Smooth muscle cell (in vitro differentiated cells): ENCODE results near the gene GLI1. TPM values are rescaled to one million over a fixed set of nuclear protein-coding genes. Genes with fewer than 3 reads are reported as not detected.

Experiments used
- DNase-seq: peaks from one replicate; lab custom pipeline; 2025; ENCODE audit not compliant: unreplicated experiment; lab: John Stamatoyannopoulos, UW
- H2AFZ ChIP-seq: fragments of 200-600 bp; sonication (generic); 2 replicates; pipeline ENCODE4 v1.6.0; 2016; ENCODE audit warnings: antibody characterized with exemption, low read depth, mild to moderate bottlenecking
- H3F3A ChIP-seq: fragments of 200-600 bp; sonication (generic); 2 replicates; pipeline ENCODE4 v1.6.0; 2017; ENCODE audit warnings: antibody characterized with exemption, low read depth
- H3K27ac ChIP-seq: fragments of 200-600 bp; sonication (generic); 2 replicates; pipeline ENCODE4 v1.5.1; 2016; ENCODE audit warnings: low read depth, mild to moderate bottlenecking
- H3K27me3 ChIP-seq: fragments of 200-600 bp; sonication (generic); 2 replicates; pipeline ENCODE4 v1.6.1; 2016; ENCODE audit warnings: low read depth, mild to moderate bottlenecking
- H3K36me3 ChIP-seq: fragments of 200-600 bp; sonication (generic); 2 replicates; pipeline ENCODE4 v1.5.1; 2016; ENCODE audit warnings: low read depth
- H3K4me1 ChIP-seq: fragments of 200-600 bp; sonication (generic); 2 replicates; pipeline ENCODE4 v1.5.1; 2016; ENCODE audit warnings: low read depth
- H3K4me2 ChIP-seq: fragments of 200-600 bp; sonication (generic); 2 replicates; pipeline ENCODE4 v1.6.0; 2016; ENCODE audit warnings: mild to moderate bottlenecking
- H3K4me3 ChIP-seq: fragments of 200-600 bp; sonication (generic); 2 replicates; pipeline ENCODE4 v1.5.1; 2016; ENCODE audit warnings: mild to moderate bottlenecking
- H3K79me2 ChIP-seq: fragments of 200-600 bp; sonication (generic); 2 replicates; pipeline ENCODE4 v1.6.0; 2016; ENCODE audit warnings: low read depth, mild to moderate bottlenecking
- H3K9ac ChIP-seq: fragments of 200-600 bp; sonication (generic); 2 replicates; pipeline ENCODE4 v1.6.0; 2016; ENCODE audit warnings: low read depth
- H3K9me3 ChIP-seq: fragments of 200-600 bp; sonication (generic); replicated peaks from 2 replicates; pipeline ENCODE4 v1.5.1; 2016; ENCODE audit warnings: low read depth
- H4K20me1 ChIP-seq: fragments of 200-600 bp; sonication (generic); 2 replicates; pipeline ENCODE4 v1.6.0; 2016; ENCODE audit warnings: low read depth
- CTCF ChIP-seq: fragments of 200-600 bp; sonication (generic); IDR thresholded peaks from 2 replicates; pipeline ENCODE4 v1.5.1; 2017; ENCODE audit warnings: borderline replicate concordance, mild to moderate bottlenecking, antibody characterized with exemption; ENCODE audit not compliant: insufficient read depth, poor library complexity, severe bottlenecking
- WGBS: methylation state at CpG from one replicate; pipeline ENCODE4 v1.1.7; 2016; ENCODE audit warnings: low lambda C conversion rate; 5-methylcytosine and 5-hydroxymethylcytosine counted together
- polyA plus RNA-seq: library from polyadenylated mRNA; unstranded; fragments of >200 nt; fragmentation: Nextera tagmentation; extraction: Ambion mirVana; gene quantifications from 2 replicates; pipeline ENCODE4 v1.2.1, GENCODE V29; 2016
- total RNA-seq: library from RNA; depleted of rRNA; stranded (reverse); fragments of >200 nt; gene quantifications from 2 replicates; pipeline ENCODE4 v1.2.3, GENCODE V29; 2014

GLI1 gene
- total and polyA plus RNA-seq, 2 experiments from 2014 or later: 0.50 to 1.4 TPM

GRCh38 chr12:57456145-57456700 is 3.4 kb upstream of the GLI1 start:
- H3K4me1 ChIP-seq: peaks cover 23% of the 10 kb centered on the region
- H3K27ac ChIP-seq: no peak overlapping the region
- H3K4me2 ChIP-seq: peak overlapping the region; percentile 38
- peaks cover 10% of the 10 kb centered on the region for H3F3A ChIP-seq
- peaks cover 10% of the 10 kb centered on the region for H3K79me2 ChIP-seq
- H3K9me3 ChIP-seq: no peaks in the 10 kb centered on the region
- TF ChIP-seq CTCF: peak; percentile 57
- 44% methylated on average over 15 of the region's 15 CpGs for WGBS
- no peaks in the 10 kb centered on the region for H3K27me3 ChIP-seq
- no peak for DNase-seq
- H4K20me1 ChIP-seq: no peaks in the 10 kb centered on the region
- no peak overlapping the region for H3K4me3 ChIP-seq
- H3K36me3 ChIP-seq: no peaks in the 10 kb centered on the region
- peak overlapping the region; percentile 0 for H2AFZ ChIP-seq
- H3K9ac ChIP-seq: no peak overlapping the region

DNA sequence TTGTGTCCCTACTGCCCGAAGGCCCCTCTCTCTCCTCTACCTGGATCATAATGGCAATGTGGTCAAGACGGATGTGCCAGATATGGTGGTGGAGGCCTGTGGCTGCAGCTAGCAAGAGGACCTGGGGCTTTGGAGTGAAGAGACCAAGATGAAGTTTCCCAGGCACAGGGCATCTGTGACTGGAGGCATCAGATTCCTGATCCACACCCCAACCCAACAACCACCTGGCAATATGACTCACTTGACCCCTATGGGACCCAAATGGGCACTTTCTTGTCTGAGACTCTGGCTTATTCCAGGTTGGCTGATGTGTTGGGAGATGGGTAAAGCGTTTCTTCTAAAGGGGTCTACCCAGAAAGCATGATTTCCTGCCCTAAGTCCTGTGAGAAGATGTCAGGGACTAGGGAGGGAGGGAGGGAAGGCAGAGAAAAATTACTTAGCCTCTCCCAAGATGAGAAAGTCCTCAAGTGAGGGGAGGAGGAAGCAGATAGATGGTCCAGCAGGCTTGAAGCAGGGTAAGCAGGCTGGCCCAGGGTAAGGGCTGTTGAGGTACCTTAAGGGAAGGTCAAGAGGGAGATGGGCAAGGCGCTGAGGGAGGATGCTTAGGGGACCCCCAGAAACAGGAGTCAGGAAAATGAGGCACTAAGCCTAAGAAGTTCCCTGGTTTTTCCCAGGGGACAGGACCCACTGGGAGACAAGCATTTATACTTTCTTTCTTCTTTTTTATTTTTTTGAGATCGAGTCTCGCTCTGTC is 2.7 kb upstream of the GLI1 start:
- H3K4me3 ChIP-seq: no peak overlapping the region
- no peaks in the 10 kb centered on the region for H3K36me3 ChIP-seq
- H3K9ac ChIP-seq: peak overlapping the region; percentile 16
- no peak overlapping the region for H2AFZ ChIP-seq
- no peaks in the 10 kb centered on the region for H3K27me3 ChIP-seq
- H3F3A ChIP-seq: peaks cover 10% of the 10 kb centered on the region
- no peak for DNase-seq
- peaks cover 23% of the 10 kb centered on the region for H3K4me1 ChIP-seq
- H3K79me2 ChIP-seq: peaks cover 10% of the 10 kb centered on the region
- peak overlapping the region; percentile 37 for H3K4me2 ChIP-seq
- WGBS: 92% methylated on average over 6 of the region's 6 CpGs
- no peak for TF ChIP-seq CTCF
- H4K20me1 ChIP-seq: no peaks in the 10 kb centered on the region
- peak overlapping the region; percentile 89 for H3K27ac ChIP-seq
- no peaks in the 10 kb centered on the region for H3K9me3 ChIP-seq

DNA sequence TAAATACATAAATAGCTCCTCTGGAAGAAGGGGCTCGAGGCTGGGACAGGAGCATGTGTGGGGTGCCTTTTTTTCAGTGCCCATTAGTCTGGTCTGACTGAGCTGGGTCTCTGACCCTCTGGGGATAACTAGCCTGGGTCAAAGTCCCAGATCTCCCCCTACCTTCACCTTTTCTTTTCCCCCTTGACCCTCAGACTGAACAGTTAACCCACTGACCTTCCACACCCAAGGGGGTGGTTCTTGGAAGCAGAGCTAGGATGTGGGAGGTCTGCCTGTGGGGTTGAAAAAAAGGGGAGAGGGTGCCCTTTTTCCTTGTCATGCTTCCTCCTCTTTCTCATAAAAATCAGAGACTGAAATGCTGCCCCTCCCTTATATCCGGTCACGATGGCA is 925 bp upstream of the GLI1 start:
- no peaks in the 10 kb centered on the region for H3K36me3 ChIP-seq
- H3K9ac ChIP-seq: peak overlapping the region; percentile 66
- H3K4me3 ChIP-seq: peak overlapping the region; percentile 73
- no peaks in the 10 kb centered on the region for H3K9me3 ChIP-seq
- TF ChIP-seq CTCF: no peak
- H2AFZ ChIP-seq: peak overlapping the region; percentile 77
- H3K79me2 ChIP-seq: peaks cover 10% of the 10 kb centered on the region
- 36% methylated on average over 3 of the region's 3 CpGs for WGBS
- H3K4me2 ChIP-seq: peak overlapping the region; percentile 100
- peaks cover 10% of the 10 kb centered on the region for H3F3A ChIP-seq
- H3K4me1 ChIP-seq: peaks cover 23% of the 10 kb centered on the region
- DNase-seq: no peak
- peak overlapping the region; percentile 89 for H3K27ac ChIP-seq
- H3K27me3 ChIP-seq: no peaks in the 10 kb centered on the region
- no peaks in the 10 kb centered on the region for H4K20me1 ChIP-seq
